Mesenchymal stem cell (in vitro differentiated cells and primary cell): Measurements from ENCODE around the gene AGAP4.
"Not testable (repeated sequence)": the region's sequence is repeated elsewhere in the genome, so short reads cannot be mapped to it uniquely, and the experiment has no call there.

Experiments used
- DNase-seq: peaks from one replicate; pipeline ENCODE4 v3.0.0-alpha.2; 2013
- H2AFZ ChIP-seq: one replicate; pipeline ENCODE4 v1.6.1; 2013; ENCODE audit warnings: low read depth, mild to moderate bottlenecking, control low read depth, inconsistent platforms, low read length, moderate library complexity
- H2AK5ac ChIP-seq: 2 replicates; pipeline ENCODE4 v1.6.1; 2013; ENCODE audit warnings: low read length, moderate library complexity, mild to moderate bottlenecking, inconsistent platforms; ENCODE audit not compliant: severe bottlenecking
- H2BK120ac ChIP-seq: one replicate; pipeline ENCODE4 v1.6.1; 2013; ENCODE audit warnings: low read depth, mild to moderate bottlenecking, inconsistent platforms, low read length, moderate library complexity
- H2BK12ac ChIP-seq, 2 experiments: one replicate each; pipeline ENCODE4 v1.6.1; 2013; ENCODE audit warnings: inconsistent platforms in 2 of 2, low read length in 2 of 2, mild to moderate bottlenecking in 2 of 2, moderate library complexity in 2 of 2, control low read depth in 1 of 2
- H2BK15ac ChIP-seq: one replicate; pipeline ENCODE4 v1.6.1; 2013; ENCODE audit warnings: mild to moderate bottlenecking, low read depth, inconsistent platforms; ENCODE audit not compliant: poor library complexity, severe bottlenecking
- H2BK5ac ChIP-seq: 2 replicates; pipeline ENCODE4 v1.6.1; 2013; ENCODE audit warnings: low read depth, mild to moderate bottlenecking, low read length, control low read depth, inconsistent platforms; ENCODE audit not compliant: poor library complexity, severe bottlenecking
- H3K14ac ChIP-seq, 2 experiments: one replicate each; pipeline ENCODE4 v1.6.1; 2013; ENCODE audit warnings: inconsistent platforms in 2 of 2, low read length in 2 of 2, control low read depth in 1 of 2, mild to moderate bottlenecking in 1 of 2, moderate library complexity in 1 of 2
- H3K18ac ChIP-seq, 2 experiments: one replicate each; pipeline ENCODE4 v1.6.1; 2013; ENCODE audit warnings: inconsistent platforms in 2 of 2, low read length in 2 of 2, control low read depth in 1 of 2, low read depth in 1 of 2, mild to moderate bottlenecking in 1 of 2
- H3K23ac ChIP-seq, 2 experiments: one replicate each; pipeline ENCODE4 v1.6.1; 2013; ENCODE audit warnings: inconsistent platforms in 2 of 2, low read length in 2 of 2, mild to moderate bottlenecking in 2 of 2, moderate library complexity in 2 of 2, control low read depth in 1 of 2
- H3K27ac ChIP-seq: 2 replicates; pipeline ENCODE4 v1.5.1; 2013; ENCODE audit warnings: mild to moderate bottlenecking, moderate library complexity, low read length, control low read depth, inconsistent platforms; ENCODE audit not compliant: poor library complexity, severe bottlenecking
- H3K27me3 ChIP-seq, 2 experiments: 2 replicates each; pipeline versions ENCODE4 v1.6.1 to v1.7.0; 2013; ENCODE audit warnings: low read length in 2 of 2, mild to moderate bottlenecking in 2 of 2, moderate library complexity in 2 of 2, control low read depth in 1 of 2, inconsistent platforms in 1 of 2; ENCODE audit not compliant: control insufficient read depth in 1 of 2, insufficient read depth in 1 of 2
- H3K36me3 ChIP-seq, 2 experiments: 2 replicates each; pipeline versions ENCODE4 v1.6.1 to v1.7.0; 2013; ENCODE audit warnings: low read length in 2 of 2, control low read depth in 1 of 2, inconsistent platforms in 1 of 2, low read depth in 1 of 2, mild to moderate bottlenecking in 1 of 2; ENCODE audit not compliant: insufficient read depth in 2 of 2, control insufficient read depth in 1 of 2
- H3K4ac ChIP-seq, 2 experiments: one replicate each; pipeline ENCODE4 v1.6.1; 2013; ENCODE audit warnings: inconsistent platforms in 2 of 2, low read length in 2 of 2, mild to moderate bottlenecking in 2 of 2, moderate library complexity in 2 of 2, control low read depth in 1 of 2, low read depth in 1 of 2
- H3K4me1 ChIP-seq: 2 replicates; pipeline ENCODE4 v1.6.1; 2013; ENCODE audit warnings: low read depth, low read length, control low read depth; ENCODE audit not compliant: control insufficient read depth, insufficient read depth
- H3K4me2 ChIP-seq: 2 replicates; pipeline ENCODE4 v1.6.1; 2013; ENCODE audit warnings: low read length, mild to moderate bottlenecking, inconsistent platforms; ENCODE audit not compliant: poor library complexity, severe bottlenecking
- H3K4me3 ChIP-seq, 2 experiments: 2 replicates each; pipeline versions ENCODE4 v1.5.1 to v1.7.0; 2013; ENCODE audit warnings: low read length in 2 of 2, mild to moderate bottlenecking in 2 of 2, control low read depth in 1 of 2, low read depth in 1 of 2; ENCODE audit not compliant: insufficient read depth in 1 of 2
- H3K79me1 ChIP-seq: replicated peaks from 2 replicates; pipeline ENCODE4 v1.6.1; 2013; ENCODE audit warnings: mild to moderate bottlenecking, control low read depth, low read length, inconsistent platforms; ENCODE audit not compliant: poor library complexity, severe bottlenecking
- H3K9ac ChIP-seq: 2 replicates; pipeline ENCODE4 v1.7.0; 2013; ENCODE audit warnings: mild to moderate bottlenecking, low read length, moderate library complexity
- H3K9me3 ChIP-seq: 2 replicates; pipeline ENCODE4 v1.7.0; 2013; ENCODE audit warnings: mild to moderate bottlenecking, low read length; ENCODE audit not compliant: control insufficient read depth
- H4K8ac ChIP-seq: one replicate; pipeline ENCODE4 v1.6.1; 2013; ENCODE audit warnings: inconsistent platforms, mild to moderate bottlenecking, low read length, moderate library complexity
- H4K91ac ChIP-seq: one replicate; pipeline ENCODE4 v1.6.1; 2013; ENCODE audit warnings: mild to moderate bottlenecking, low read length, inconsistent platforms
- WGBS: methylation state at CpG from one replicate; pipeline ENCODE4 v1.1.7; 2013; ENCODE audit warnings: mixed read lengths; 5-methylcytosine and 5-hydroxymethylcytosine counted together

The AGAP4 gene

GRCh38 chr10:45848467-45848866 lies 1.2 kb upstream of the AGAP4 start:
- not testable (repeated sequence) for H3K27ac ChIP-seq, H2BK15ac ChIP-seq, H3K4me2 ChIP-seq, H2BK12ac ChIP-seq, H3K18ac ChIP-seq, H3K23ac ChIP-seq, H4K8ac ChIP-seq, DNase-seq, H3K9me3 ChIP-seq, H3K4ac ChIP-seq, H3K79me1 ChIP-seq, H3K9ac ChIP-seq, H3K36me3 ChIP-seq, H3K14ac ChIP-seq, H2AFZ ChIP-seq, H3K4me3 ChIP-seq, H3K4me1 ChIP-seq, H3K27me3 ChIP-seq, H4K91ac ChIP-seq, H2BK5ac ChIP-seq, H2AK5ac ChIP-seq, H2BK120ac ChIP-seq
- WGBS, result 100% methylated on average over 1 of the region's 3 CpGs

- not testable (repeated sequence) for H3K9ac ChIP-seq, H4K91ac ChIP-seq, H3K4me3 ChIP-seq, H2BK12ac ChIP-seq, DNase-seq, H2BK15ac ChIP-seq, H3K36me3 ChIP-seq, H4K8ac ChIP-seq, H3K27ac ChIP-seq, H3K27me3 ChIP-seq, H2BK5ac ChIP-seq, H3K79me1 ChIP-seq, H3K9me3 ChIP-seq, H3K4ac ChIP-seq, H3K18ac ChIP-seq, H3K23ac ChIP-seq, H2BK120ac ChIP-seq, H2AK5ac ChIP-seq, H2AFZ ChIP-seq, H3K4me2 ChIP-seq, H3K14ac ChIP-seq, H3K4me1 ChIP-seq
- no CpG with 5 or more reads among the region's 2 CpGs for WGBS
These were observed 24.4 kb downstream of the AGAP4 start for GRCh38 chr10:45822918-45823317.

GRCh38 chr10:45820107-45820830 lies 27.0 kb downstream of the AGAP4 start:
- H3K4me2 ChIP-seq, result not testable (repeated sequence)
- peaks cover 15% of the 10 kb centered on the region for H3K9me3 ChIP-seq

GRCh38 chr10:45819552-45819951 lies 27.7 kb downstream of the AGAP4 start:
- Histone ChIP-seq H2BK120ac (no peak overlapping the region), H2AFZ (no peak overlapping the region), H3K18ac (no peak overlapping the region), H2AK5ac (no peak overlapping the region), H2BK5ac (no peak overlapping the region), H3K79me1 (no peaks in the 10 kb centered on the region), H3K4ac (no peak overlapping the region), H3K36me3 (no peaks in the 10 kb centered on the region), H3K14ac (no peak overlapping the region), H2BK15ac (no peak overlapping the region), H3K4me1 (peaks cover 2% of the 10 kb centered on the region), H3K27me3 (no peaks in the 10 kb centered on the region), H4K8ac (no peak overlapping the region), H3K9me3 (peaks cover 15% of the 10 kb centered on the region), H3K23ac (no peak overlapping the region), H3K27ac (no peak overlapping the region), H3K4me3 (no peak overlapping the region), H4K91ac (no peak overlapping the region), H2BK12ac (no peak overlapping the region), H3K4me2 (no peak overlapping the region), H3K9ac (no peak overlapping the region)
- WGBS, result 88% methylated on average over 8 of the region's 9 CpGs
- DNase-seq, result no peak

More at GRCh38 chr10:45820107-45820830, 27.0 kb downstream of the AGAP4 start:
- not testable (repeated sequence) for H2AK5ac ChIP-seq, H3K4me1 ChIP-seq, H3K18ac ChIP-seq, H2BK5ac ChIP-seq, H3K27ac ChIP-seq, H2AFZ ChIP-seq, H2BK12ac ChIP-seq, H2BK15ac ChIP-seq, H3K4ac ChIP-seq, H3K9ac ChIP-seq, DNase-seq, H3K14ac ChIP-seq, H4K8ac ChIP-seq, H3K23ac ChIP-seq, H3K4me3 ChIP-seq, H3K79me1 ChIP-seq, H4K91ac ChIP-seq, H2BK120ac ChIP-seq, H3K27me3 ChIP-seq, H3K36me3 ChIP-seq
- 93% methylated on average over 5 of the region's 6 CpGs for WGBS
